Astrocyte (in vitro differentiated cells and primary cell): Measurements from ENCODE around the gene MESP2.

Experiments
- CTCF ChIP-seq: IDR thresholded peaks from 2 replicates; pipeline ENCODE4 v1.5.1; 2011; ENCODE audit warnings: low read depth, mild to moderate bottlenecking, inconsistent platforms, low read length, moderate library complexity; ENCODE audit not compliant: insufficient read depth
- EZH2 ChIP-seq: IDR thresholded peaks from 2 replicates; pipeline ENCODE4 v1.6.1; 2012; ENCODE audit warnings: mild to moderate bottlenecking, low read length, inconsistent platforms; ENCODE audit not compliant: insufficient read depth

GRCh38 chr15:89758283-89758682 lies 17.8 kb upstream of the MESP2 start:
- TF ChIP-seq CTCF, result no peak
- TF ChIP-seq EZH2, result no peak
